CD14-positive monocyte (primary cell): ENCODE results near the gene ABHD12. TPM values are rescaled to one million over a fixed set of nuclear protein-coding genes. Genes with fewer than 3 reads are reported as not detected.

ENCODE experiments used
- DNase-seq, 3 donors: peaks; one replicate each; pipeline ENCODE4 v3.0.0-alpha.2; 2011 to 2022
- H2AFZ ChIP-seq: 2 replicates; pipeline ENCODE4 v1.6.0; 2012; ENCODE audit warnings: mild to moderate bottlenecking, low read depth, low read length, inconsistent platforms; ENCODE audit not compliant: insufficient read depth, poor library complexity, severe bottlenecking
- H3K27ac ChIP-seq, 2 donors: 1 replicate in 1 of 2; 2 replicates in 1 of 2; pipeline ENCODE4 v1.5.1; 2012 to 2013; ENCODE audit warnings: low read length in 2 of 2, control low read depth in 1 of 2, inconsistent platforms in 1 of 2, low read depth in 1 of 2, mild to moderate bottlenecking in 1 of 2
- H3K27me3 ChIP-seq, 2 donors: one replicate each; pipeline versions ENCODE4 v1.6.0 to v1.6.1; 2011 to 2013; ENCODE audit warnings: low read length in 2 of 2; ENCODE audit not compliant: control insufficient read depth in 2 of 2, insufficient read depth in 2 of 2
- H3K36me3 ChIP-seq, 2 donors: replicated peaks in 1 of 2; 1 replicate in 1 of 2; 2 replicates in 1 of 2; pipeline versions ENCODE4 v1.5.1 to v1.6.1; 2012 to 2013; ENCODE audit warnings: low read length in 2 of 2, control low read depth in 1 of 2, inconsistent platforms in 1 of 2, mild to moderate bottlenecking in 1 of 2; ENCODE audit not compliant: insufficient read depth in 2 of 2, control insufficient read depth in 1 of 2
- H3K4me1 ChIP-seq, 2 donors: 1 replicate in 1 of 2; 2 replicates in 1 of 2; pipeline versions ENCODE4 v1.5.1 to v1.6.1; 2012 to 2013; ENCODE audit warnings: low read length in 2 of 2, control low read depth in 1 of 2, inconsistent platforms in 1 of 2, mild to moderate bottlenecking in 1 of 2, moderate library complexity in 1 of 2; ENCODE audit not compliant: insufficient read depth in 2 of 2, control insufficient read depth in 1 of 2
- H3K4me2 ChIP-seq: replicated peaks from 2 replicates; pipeline ENCODE3; 2012; ENCODE audit warnings: low read length, moderate library complexity, mild to moderate bottlenecking; ENCODE audit not compliant: poor library complexity, severe bottlenecking; ENCODE audit errors: extremely low read depth
- H3K4me3 ChIP-seq, 3 experiments: fragments of 200-600 bp in 1 of 3; sonication (generic) in 1 of 3; replicated peaks in 1 of 3; 1 replicate in 2 of 3; 2 replicates in 1 of 3; pipeline ENCODE4 v1.5.1; 2011 to 2013; ENCODE audit warnings: low read length in 3 of 3, mild to moderate bottlenecking in 3 of 3, control low read depth in 2 of 3, low read depth in 2 of 3, inconsistent platforms in 1 of 3, moderate library complexity in 1 of 3
- H3K79me2 ChIP-seq: 2 replicates; pipeline ENCODE4 v1.6.0; 2012; ENCODE audit warnings: mild to moderate bottlenecking, control low read depth, inconsistent platforms, low read length, moderate library complexity; ENCODE audit not compliant: insufficient read depth
- H3K9ac ChIP-seq: 2 replicates; pipeline ENCODE4 v1.6.0; 2017; ENCODE audit warnings: low read length, mild to moderate bottlenecking; ENCODE audit not compliant: insufficient read depth, poor library complexity, severe bottlenecking
- H3K9me3 ChIP-seq, 2 donors: replicated peaks in 1 of 2; 1 replicate in 1 of 2; 2 replicates in 1 of 2; pipeline versions ENCODE4 v1.5.1 to v1.6.1; 2012 to 2013; ENCODE audit warnings: low read length in 2 of 2, control low read depth in 1 of 2; ENCODE audit not compliant: control insufficient read depth in 1 of 2, insufficient read depth in 1 of 2
- H4K20me1 ChIP-seq: 2 replicates; pipeline ENCODE4 v1.6.0; 2012; ENCODE audit warnings: mild to moderate bottlenecking, low read length, control low read depth, moderate library complexity; ENCODE audit not compliant: insufficient read depth
- H3K27ac Mint-ChIP-seq, 7 donors: one replicate each; pipeline ENCODE4 v1.8.0; 2020; ENCODE audit warnings: mild to moderate bottlenecking in 7 of 7, mixed read lengths in 7 of 7, moderate library complexity in 6 of 7, inconsistent platforms in 2 of 7
- H3K27me3 Mint-ChIP-seq, 3 donors: one replicate each; pipeline ENCODE4 v1.8.0; 2021 to 2022; ENCODE audit warnings: low read depth in 3 of 3, mild to moderate bottlenecking in 3 of 3, mixed read lengths in 3 of 3, moderate library complexity in 3 of 3, inconsistent platforms in 1 of 3
- H3K36me3 Mint-ChIP-seq, 2 donors: one replicate each; pipeline ENCODE4 v1.8.0; 2020; ENCODE audit warnings: mixed read lengths in 2 of 2, inconsistent platforms in 1 of 2, mild to moderate bottlenecking in 1 of 2
- H3K4me1 Mint-ChIP-seq: one replicate; pipeline ENCODE4 v1.8.0; 2020; ENCODE audit warnings: mild to moderate bottlenecking, mixed read lengths
- H3K4me3 Mint-ChIP-seq, 2 donors: one replicate each; pipeline ENCODE4 v1.8.0; 2020; ENCODE audit warnings: mild to moderate bottlenecking in 2 of 2, mixed read lengths in 2 of 2, moderate library complexity in 1 of 2
- H3K9me3 Mint-ChIP-seq, 7 donors: one replicate each; pipeline ENCODE4 v1.8.0; 2020 to 2022; ENCODE audit warnings: mixed read lengths in 7 of 7, mild to moderate bottlenecking in 6 of 7, moderate library complexity in 6 of 7, inconsistent platforms in 2 of 7
- WGBS: methylation state at CpG from one replicate; pipeline ENCODE4 v1.1.5; 2013; ENCODE audit warnings: missing lambda C conversion rate; ENCODE audit not compliant: insufficient coverage; 5-methylcytosine and 5-hydroxymethylcytosine counted together
- intact Hi-C, 2 donors: fragments of 100-400 bp; cut with micrococcal nuclease; formaldehyde crosslinking; loops; one replicate each; pipeline versions ENCODE4 v1.15.0 to v1.15.1; 2023
- polyA plus RNA-seq, 3 donors: library from polyadenylated mRNA; depleted of rRNA in 1 of 3; unstranded in 2 of 3; stranded (reverse) in 1 of 3; fragments of 300-500 nt in 2 of 3; fragments of >200 nt in 1 of 3; fragmentation: Illumina TruSeq in 2 of 3; gene quantifications; 1 replicate in 2 of 3; 2 replicates in 1 of 3; pipeline ENCODE4 v1.2.3, GENCODE V29; 2012 to 2021
- TF ChIP-seq, protein P1 (sequence below): fragments of 200-600 bp; IDR thresholded peaks from one replicate; pipeline ENCODE4 v1.8.0; 2022; ENCODE audit warnings: antibody characterized with exemption, mild to moderate bottlenecking

ABHD12 gene
- polyA plus RNA-seq, 3 donors, result 20.3 to 34.5 (median 32.1) TPM

DNA sequence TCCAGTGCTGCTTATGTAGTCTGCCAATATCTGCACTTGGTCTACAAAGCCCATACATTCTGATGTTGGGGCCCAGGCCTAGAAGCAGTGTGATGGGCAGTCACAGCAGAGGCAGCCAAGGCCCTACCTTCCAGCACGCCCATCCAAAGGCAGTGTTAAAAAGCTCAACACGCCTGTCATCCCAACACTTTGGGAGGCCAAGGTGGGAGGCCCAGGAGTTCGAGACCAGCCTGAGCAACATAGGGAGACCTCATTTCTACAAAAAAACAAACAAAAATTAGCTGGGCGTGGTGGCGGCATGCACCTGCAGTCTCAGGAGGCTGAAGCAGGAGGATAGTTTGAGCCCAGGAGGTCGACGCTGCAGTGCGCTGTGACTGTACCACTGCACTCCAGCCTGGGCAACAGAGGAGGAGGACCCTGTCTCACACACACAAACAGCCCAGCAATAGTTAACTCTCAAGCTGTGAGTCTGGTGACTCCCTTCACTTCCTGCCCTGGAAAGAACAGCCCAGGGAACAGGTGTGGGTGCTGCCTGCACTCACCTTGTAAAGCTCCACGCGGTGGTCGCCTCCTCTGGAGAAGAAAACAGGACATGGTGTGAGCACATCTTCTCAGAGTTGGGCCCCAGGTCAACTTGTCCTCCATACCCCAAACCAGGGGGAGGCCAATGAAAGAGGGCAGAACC lies 74.0 kb downstream of the ABHD12 start:
- no peaks in the 10 kb centered on the region for H4K20me1 ChIP-seq
- TF ChIP-seq, protein P1, sequence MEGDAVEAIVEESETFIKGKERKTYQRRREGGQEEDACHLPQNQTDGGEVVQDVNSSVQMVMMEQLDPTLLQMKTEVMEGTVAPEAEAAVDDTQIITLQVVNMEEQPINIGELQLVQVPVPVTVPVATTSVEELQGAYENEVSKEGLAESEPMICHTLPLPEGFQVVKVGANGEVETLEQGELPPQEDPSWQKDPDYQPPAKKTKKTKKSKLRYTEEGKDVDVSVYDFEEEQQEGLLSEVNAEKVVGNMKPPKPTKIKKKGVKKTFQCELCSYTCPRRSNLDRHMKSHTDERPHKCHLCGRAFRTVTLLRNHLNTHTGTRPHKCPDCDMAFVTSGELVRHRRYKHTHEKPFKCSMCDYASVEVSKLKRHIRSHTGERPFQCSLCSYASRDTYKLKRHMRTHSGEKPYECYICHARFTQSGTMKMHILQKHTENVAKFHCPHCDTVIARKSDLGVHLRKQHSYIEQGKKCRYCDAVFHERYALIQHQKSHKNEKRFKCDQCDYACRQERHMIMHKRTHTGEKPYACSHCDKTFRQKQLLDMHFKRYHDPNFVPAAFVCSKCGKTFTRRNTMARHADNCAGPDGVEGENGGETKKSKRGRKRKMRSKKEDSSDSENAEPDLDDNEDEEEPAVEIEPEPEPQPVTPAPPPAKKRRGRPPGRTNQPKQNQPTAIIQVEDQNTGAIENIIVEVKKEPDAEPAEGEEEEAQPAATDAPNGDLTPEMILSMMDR, result no peak

DNA sequence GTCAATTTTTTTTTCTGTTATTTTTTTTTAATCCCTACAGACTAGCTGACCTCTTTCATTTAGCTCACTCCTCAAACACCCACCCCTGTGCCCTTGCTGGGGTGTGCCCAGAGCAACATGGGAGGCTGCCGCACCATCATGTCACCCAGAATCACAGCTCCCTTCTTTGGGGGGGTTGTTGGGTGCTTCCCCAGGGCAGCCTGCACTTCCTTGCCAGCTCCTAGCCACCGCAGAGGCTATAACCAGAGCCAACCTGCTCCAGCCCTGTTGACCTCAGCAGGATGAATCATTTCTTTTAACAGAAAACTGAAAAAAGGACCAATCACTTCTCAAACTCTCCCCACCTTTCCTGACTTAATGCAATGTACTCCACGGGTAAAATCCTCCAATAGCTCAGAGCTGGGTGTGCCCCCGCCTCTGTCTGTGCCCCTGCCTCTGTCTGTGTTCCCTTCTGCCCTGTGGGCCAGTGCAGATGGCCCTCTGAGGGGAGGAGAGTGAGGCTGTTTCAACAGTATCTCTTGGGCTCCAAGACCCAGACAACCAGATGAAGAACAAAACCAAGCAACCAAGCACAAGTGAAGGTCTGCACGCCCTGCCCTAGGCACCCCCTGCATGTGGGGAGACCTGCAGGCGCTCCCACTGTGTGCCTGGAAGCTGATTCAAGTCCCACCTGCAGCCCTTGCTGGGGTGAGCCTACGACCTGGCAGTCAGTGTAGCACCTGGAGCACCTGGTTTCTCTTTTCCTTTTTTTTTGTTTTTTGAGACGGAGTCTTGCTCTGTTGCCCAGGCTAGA lies 75.0 kb downstream of the ABHD12 start:
- Histone ChIP-seq H3K36me3 (peaks cover 0 to 15% of the 10 kb centered on the region in 2 donors), H3K9ac (no peak overlapping the region), H3K4me2 (no peak overlapping the region), H3K4me1 (peaks cover 43 to 45% of the 10 kb centered on the region in 2 donors), H3K9me3 (no peaks in the 10 kb centered on the region), H3K79me2 (peaks cover 12% of the 10 kb centered on the region), H2AFZ (no peak overlapping the region), H3K27me3 (no peaks in the 10 kb centered on the region), H3K27ac (no peak overlapping the region), H3K4me3 (no peak overlapping the region), H4K20me1 (no peaks in the 10 kb centered on the region)
- peak overlapping the region in 3 of 7 donors; percentile 60 to 88 (median 70) for H3K27ac Mint-ChIP-seq
- DNase-seq, result no peak
- WGBS, result 98% methylated on average over 4 of the region's 8 CpGs
- no peaks in the 10 kb centered on the region for H3K9me3 Mint-ChIP-seq
- peaks cover 14 to 52% of the 10 kb centered on the region in 2 donors for H3K36me3 Mint-ChIP-seq
- no peak overlapping the region for H3K4me3 Mint-ChIP-seq
- peaks cover 48% of the 10 kb centered on the region for H3K4me1 Mint-ChIP-seq
- intact Hi-C loops, result loop anchor here (5.0 to 10.0 kb wide), 2 partner anchors 72 to 321 kb away; partner anchors contain the start of gene APMAP (in 1 of the 2)
- H3K27me3 Mint-ChIP-seq, result peaks cover 0 to under 1% (median 0%) of the 10 kb centered on the region in 3 donors
- TF ChIP-seq, protein P1, result no peak

More for the DNA sequence above, 74.0 kb downstream of the ABHD12 start:
- peak overlapping the region; percentile 93 for H3K27ac ChIP-seq
- Mint-ChIP-seq H3K4me1 (peaks cover 40% of the 10 kb centered on the region), H3K27ac (peak overlapping the region in 6 of 7 donors; percentile 18 to 91 (median 74)), H3K9me3 (no peaks in the 10 kb centered on the region), H3K4me3 (no peak overlapping the region), H3K36me3 (peaks cover 17 to 60% of the 10 kb centered on the region in 2 donors), H3K27me3 (no peaks in the 10 kb centered on the region)
- H3K9ac ChIP-seq, result no peak overlapping the region
- no peak overlapping the region for H3K4me2 ChIP-seq
- H3K79me2 ChIP-seq, result peaks cover 23% of the 10 kb centered on the region
- H3K36me3 ChIP-seq, result peaks cover 0 to 20% of the 10 kb centered on the region in 2 donors
- WGBS, result 100% methylated on average over 4 of the region's 11 CpGs
- no peaks in the 10 kb centered on the region for H3K9me3 ChIP-seq
- intact Hi-C loops, result loop anchor here (5.0 to 10.0 kb wide), 2 partner anchors 71 to 322 kb away; partner anchors contain the start of gene APMAP (in 1 of the 2)
- no peaks in the 10 kb centered on the region for H3K27me3 ChIP-seq
- H2AFZ ChIP-seq, result no peak overlapping the region
- DNase-seq, result no peak
- H3K4me1 ChIP-seq, result peaks cover 33 to 40% of the 10 kb centered on the region in 2 donors
- no peak overlapping the region for H3K4me3 ChIP-seq
